Loucy (cell line): ENCODE results near the gene COL21A1.

Experiments
- EZH2phosphoT487 ChIP-seq: fragments of 200-600 bp; IDR thresholded peaks from 2 replicates; pipeline ENCODE4 v1.6.1; 2018; ENCODE audit warnings: antibody characterized with exemption, mild to moderate bottlenecking, moderate library complexity, borderline replicate concordance
- TF ChIP-seq, protein P1 (sequence below): fragments of 200-600 bp; sonication (generic); conservative IDR thresholded peaks from 2 replicates; pipeline ENCODE4 v1.5.1; 2014; ENCODE audit warnings: mild to moderate bottlenecking, antibody characterized with exemption, low read length

DNA sequence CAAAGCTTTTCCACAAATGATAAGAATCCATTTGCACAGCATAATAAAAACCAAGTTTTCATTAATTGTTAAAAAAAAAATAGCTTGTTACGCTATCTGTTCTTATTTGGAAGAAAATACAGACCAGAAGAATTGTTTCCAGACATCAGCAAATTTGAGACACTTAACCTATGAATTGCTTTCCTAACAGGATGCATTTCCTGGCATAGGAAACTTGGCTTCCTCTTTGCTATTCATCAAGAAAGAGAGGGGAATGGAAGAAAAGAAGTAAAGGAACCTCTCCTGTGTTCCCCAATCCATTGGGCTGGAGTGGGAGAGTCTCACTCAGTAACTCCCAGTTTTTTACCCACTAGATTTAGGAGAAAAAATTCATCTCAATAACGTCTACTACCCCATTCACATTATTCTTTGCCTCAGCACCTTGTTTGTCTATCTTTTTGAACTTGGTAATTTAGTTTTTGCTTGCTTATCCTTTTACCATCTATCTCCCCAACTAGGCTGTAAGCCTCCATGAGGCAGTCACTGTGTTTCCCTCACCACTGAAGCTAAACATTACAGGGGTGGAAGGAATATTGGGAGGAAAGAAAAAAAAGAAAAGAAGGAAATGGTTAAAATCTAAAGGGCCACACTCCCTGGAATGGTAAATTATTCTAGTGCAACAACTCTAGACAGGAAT, 150.3 kb downstream of the COL21A1 start:
- TF ChIP-seq, protein P1, sequence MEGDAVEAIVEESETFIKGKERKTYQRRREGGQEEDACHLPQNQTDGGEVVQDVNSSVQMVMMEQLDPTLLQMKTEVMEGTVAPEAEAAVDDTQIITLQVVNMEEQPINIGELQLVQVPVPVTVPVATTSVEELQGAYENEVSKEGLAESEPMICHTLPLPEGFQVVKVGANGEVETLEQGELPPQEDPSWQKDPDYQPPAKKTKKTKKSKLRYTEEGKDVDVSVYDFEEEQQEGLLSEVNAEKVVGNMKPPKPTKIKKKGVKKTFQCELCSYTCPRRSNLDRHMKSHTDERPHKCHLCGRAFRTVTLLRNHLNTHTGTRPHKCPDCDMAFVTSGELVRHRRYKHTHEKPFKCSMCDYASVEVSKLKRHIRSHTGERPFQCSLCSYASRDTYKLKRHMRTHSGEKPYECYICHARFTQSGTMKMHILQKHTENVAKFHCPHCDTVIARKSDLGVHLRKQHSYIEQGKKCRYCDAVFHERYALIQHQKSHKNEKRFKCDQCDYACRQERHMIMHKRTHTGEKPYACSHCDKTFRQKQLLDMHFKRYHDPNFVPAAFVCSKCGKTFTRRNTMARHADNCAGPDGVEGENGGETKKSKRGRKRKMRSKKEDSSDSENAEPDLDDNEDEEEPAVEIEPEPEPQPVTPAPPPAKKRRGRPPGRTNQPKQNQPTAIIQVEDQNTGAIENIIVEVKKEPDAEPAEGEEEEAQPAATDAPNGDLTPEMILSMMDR = no peak
- no peak for TF ChIP-seq EZH2phosphoT487
